WTC11 (cell line): ENCODE results near the gene ALAS1. TPM values are rescaled to one million over a fixed set of nuclear protein-coding genes. Genes with fewer than 3 reads are reported as not detected.

Source experiments
- ATAC-seq: fragments of 200-7000 bp; cut with Tn5 transposase; 2 replicates; pipeline ENCODE4 v1.10.0; 2021; ENCODE audit warnings: mild to moderate bottlenecking, moderate library complexity
- CTCF ChIA-PET: fragments of 300-600 bp; sonication (Branson Sonifier 250); formaldehyde crosslinking; loops from one replicate; lab custom pipeline; 2021; ENCODE audit warnings: antibody characterized with exemption; lab: Charles Lee
- POLR2A ChIA-PET: fragments of 350-600 bp; sonication (Branson Sonifier 250); formaldehyde crosslinking; loops from one replicate; lab custom pipeline; 2021; ENCODE audit warnings: antibody characterized with exemption; lab: Charles Lee
- DNase-seq: peaks from one replicate; pipeline ENCODE4 v3.0.0; 2021; ENCODE audit warnings: low spot score
- H3K27ac Mint-ChIP-seq: 2 replicates; pipeline ENCODE4 v1.8.0; 2021; ENCODE audit warnings: mixed read lengths
- H3K27me3 Mint-ChIP-seq: 2 replicates; pipeline ENCODE4 v1.8.0; 2021; ENCODE audit warnings: low read depth, mild to moderate bottlenecking, moderate library complexity, mixed read lengths
- H3K36me3 Mint-ChIP-seq: 2 replicates; pipeline ENCODE4 v1.8.0; 2021; ENCODE audit warnings: mixed read lengths
- H3K4me1 Mint-ChIP-seq: 2 replicates; pipeline ENCODE4 v1.8.0; 2022; ENCODE audit warnings: mixed read lengths
- H3K4me3 Mint-ChIP-seq: 2 replicates; pipeline ENCODE4 v1.8.0; 2021; ENCODE audit warnings: mild to moderate bottlenecking, moderate library complexity, mixed read lengths
- H3K9me3 Mint-ChIP-seq: 2 replicates; pipeline ENCODE4 v1.8.0; 2021; ENCODE audit warnings: mixed read lengths
- ATF1 ChIP-seq: sonication (generic); formaldehyde crosslinking; IDR thresholded peaks from 2 replicates; pipeline ENCODE4 v1.8.1; 2023; ENCODE audit warnings: mild to moderate bottlenecking, moderate library complexity, missing genetic modification reagents
- E2F4 ChIP-seq: sonication (generic); formaldehyde crosslinking; IDR thresholded peaks from 2 replicates; pipeline ENCODE4 v1.8.1; 2022; ENCODE audit warnings: low read depth, mild to moderate bottlenecking, moderate library complexity, missing genetic modification reagents, borderline replicate concordance
- ELF4 ChIP-seq: sonication (generic); formaldehyde crosslinking; IDR thresholded peaks from 2 replicates; pipeline ENCODE4 v1.8.1; 2022; ENCODE audit warnings: low read depth, mild to moderate bottlenecking, moderate library complexity, missing genetic modification reagents
- ESRRA ChIP-seq: sonication (generic); formaldehyde crosslinking; IDR thresholded peaks from 2 replicates; pipeline ENCODE4 v1.8.1; 2022; ENCODE audit warnings: mild to moderate bottlenecking, missing genetic modification reagents, borderline replicate concordance
- ETV6 ChIP-seq: sonication (generic); formaldehyde crosslinking; IDR thresholded peaks from 2 replicates; pipeline ENCODE4 v1.8.1; 2022; ENCODE audit warnings: mild to moderate bottlenecking, missing genetic modification reagents
- FOXP4 ChIP-seq: sonication (generic); formaldehyde crosslinking; IDR thresholded peaks from 2 replicates; pipeline ENCODE4 v1.8.0; 2022; ENCODE audit warnings: mild to moderate bottlenecking, missing genetic modification reagents
- MYBL2 ChIP-seq: sonication (generic); formaldehyde crosslinking; IDR thresholded peaks from 2 replicates; pipeline ENCODE4 v1.8.1; 2023; ENCODE audit warnings: mild to moderate bottlenecking, moderate library complexity, missing genetic modification reagents
- NR1H2 ChIP-seq: sonication (generic); formaldehyde crosslinking; IDR thresholded peaks from 2 replicates; pipeline ENCODE4 v1.9.0; 2021; ENCODE audit warnings: mild to moderate bottlenecking, moderate library complexity, missing genetic modification reagents
- NR3C1 ChIP-seq: sonication (generic); formaldehyde crosslinking; conservative IDR thresholded peaks from 2 replicates; pipeline ENCODE4 v1.8.1; 2023; ENCODE audit warnings: low read depth, mild to moderate bottlenecking, missing genetic modification reagents
- SMAD3 ChIP-seq: sonication (generic); formaldehyde crosslinking; IDR thresholded peaks from 2 replicates; pipeline ENCODE4 v1.8.0; 2022; ENCODE audit warnings: missing genetic modification reagents, mild to moderate bottlenecking, borderline replicate concordance
- TEAD1 ChIP-seq: sonication (generic); formaldehyde crosslinking; IDR thresholded peaks from 2 replicates; pipeline ENCODE4 v1.8.0; 2022; ENCODE audit warnings: mild to moderate bottlenecking, missing genetic modification reagents
- TP53 ChIP-seq: sonication (generic); formaldehyde crosslinking; IDR thresholded peaks from 2 replicates; pipeline ENCODE4 v1.8.1; 2023; ENCODE audit warnings: mild to moderate bottlenecking, missing genetic modification reagents
- ZNF121 ChIP-seq: sonication (generic); formaldehyde crosslinking; IDR thresholded peaks from 2 replicates; pipeline ENCODE4 v1.8.0; 2023; ENCODE audit warnings: missing genetic modification reagents
- ZNF232 ChIP-seq: sonication (generic); formaldehyde crosslinking; IDR thresholded peaks from 2 replicates; pipeline ENCODE4 v1.8.0; 2022; ENCODE audit warnings: mild to moderate bottlenecking, missing genetic modification reagents
- ZNF423 ChIP-seq: fragments of 250-450 bp; sonication (Bioruptor Pico); IDR thresholded peaks from 2 replicates; pipeline ENCODE4 v2.1.2; 2022; ENCODE audit warnings: mild to moderate bottlenecking, moderate library complexity
- total RNA-seq: library from RNA; stranded (reverse); gene quantifications from 3 replicates; pipeline ENCODE4 v1.2.3, GENCODE V29; 2021
- TF ChIP-seq, protein P1 (sequence below): sonication (generic); formaldehyde crosslinking; IDR thresholded peaks from 2 replicates; pipeline ENCODE4 v1.8.1; 2022; ENCODE audit warnings: mild to moderate bottlenecking, missing genetic modification reagents, moderate library complexity, borderline replicate concordance
- TF ChIP-seq, protein P2 (sequence below): sonication (generic); formaldehyde crosslinking; IDR thresholded peaks from 2 replicates; pipeline ENCODE4 v1.8.1; 2023; ENCODE audit warnings: mild to moderate bottlenecking, missing genetic modification reagents, moderate library complexity
- TF ChIP-seq, protein P3 (sequence below): sonication (generic); formaldehyde crosslinking; IDR thresholded peaks from 2 replicates; pipeline ENCODE4 v1.8.1; 2023; ENCODE audit warnings: mild to moderate bottlenecking, moderate library complexity, missing genetic modification reagents

The ALAS1 gene
- total RNA-seq, 1 experiment from 2014 or later: 39.1 TPM

DNA sequence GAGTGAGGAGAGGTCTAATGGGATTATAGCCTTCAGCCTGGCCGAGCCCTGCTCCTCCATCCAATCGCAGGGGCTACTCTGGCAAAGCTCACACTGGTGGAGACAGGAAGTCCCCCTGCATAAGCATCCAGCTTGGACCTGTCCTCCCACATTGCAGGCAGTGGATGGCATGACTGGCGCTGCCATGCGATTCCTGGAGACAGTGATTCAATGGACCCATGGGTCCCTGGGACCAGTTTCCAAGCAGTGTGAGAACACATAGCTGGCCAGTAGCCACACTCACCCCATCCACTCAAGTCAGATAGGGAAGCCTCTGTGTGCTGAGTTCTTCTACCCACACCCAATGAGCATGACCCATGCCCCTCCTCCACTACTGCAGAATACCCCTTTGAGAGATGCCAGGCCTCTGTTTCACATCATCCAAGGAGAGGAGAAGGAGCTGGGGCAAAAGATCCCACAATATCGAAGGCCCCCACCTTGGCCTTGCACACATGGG, 25.6 kb upstream of the ALAS1 start:
- H3K27ac Mint-ChIP-seq: no peak overlapping the region
- ChIA-PET POLR2A (no interaction called here), CTCF (interaction anchor here (0.6 to 4.7 kb wide), 4 partner anchors 18 to 48 kb away, joined by 3 to 23 read pairs (median 6); partner anchors contain the start of gene POC1A)
- no peaks in the 10 kb centered on the region for H3K9me3 Mint-ChIP-seq
- ATAC-seq (no peak), DNase-seq (no peak)
- H3K4me1 Mint-ChIP-seq: peaks cover 10% of the 10 kb centered on the region
- TF ChIP-seq ETV6 (CRISPR knock-in tag): no peak
- no peak for TF ChIP-seq ZNF121 (CRISPR knock-in tag)
- TF ChIP-seq FOXP4 (CRISPR knock-in tag): no peak
- TF ChIP-seq MYBL2 (CRISPR knock-in tag): no peak
- TF ChIP-seq ZNF423 (CRISPR knock-in tag): no peak
- no peak for TF ChIP-seq TP53
- TF ChIP-seq ELF4 (CRISPR knock-in tag): no peak
- no peaks in the 10 kb centered on the region for H3K36me3 Mint-ChIP-seq
- no peaks in the 10 kb centered on the region for H3K27me3 Mint-ChIP-seq
- no peak overlapping the region for H3K4me3 Mint-ChIP-seq

DNA sequence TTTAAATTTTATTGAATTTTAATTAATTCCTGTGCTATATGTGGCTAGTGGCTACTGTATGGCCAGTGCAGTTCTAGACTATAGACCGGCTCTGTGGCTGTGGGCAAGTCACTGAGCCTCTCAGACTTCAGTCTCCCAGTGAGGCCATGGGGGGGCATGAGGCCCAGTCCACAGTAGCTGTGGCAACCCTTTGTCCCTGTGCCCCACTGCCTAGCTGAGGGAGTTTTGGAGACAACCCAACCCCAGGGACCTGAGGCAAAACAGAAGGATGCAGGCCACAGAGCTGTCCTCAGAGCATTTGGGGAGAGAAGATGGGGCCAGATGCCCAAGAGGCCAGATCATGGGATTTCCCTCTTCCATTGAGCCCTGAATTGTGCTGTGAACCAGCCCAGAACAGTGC, 24.9 kb upstream of the ALAS1 start:
- DNase-seq (no peak), ATAC-seq (no peak)
- H3K27ac Mint-ChIP-seq: no peak overlapping the region
- peaks cover 9% of the 10 kb centered on the region for H3K4me1 Mint-ChIP-seq
- TF ChIP-seq TEAD1: no peak
- no peak for TF ChIP-seq ZNF121 (CRISPR knock-in tag)
- no peak for TF ChIP-seq SMAD3 (CRISPR knock-in tag)
- TF ChIP-seq, protein P1, sequence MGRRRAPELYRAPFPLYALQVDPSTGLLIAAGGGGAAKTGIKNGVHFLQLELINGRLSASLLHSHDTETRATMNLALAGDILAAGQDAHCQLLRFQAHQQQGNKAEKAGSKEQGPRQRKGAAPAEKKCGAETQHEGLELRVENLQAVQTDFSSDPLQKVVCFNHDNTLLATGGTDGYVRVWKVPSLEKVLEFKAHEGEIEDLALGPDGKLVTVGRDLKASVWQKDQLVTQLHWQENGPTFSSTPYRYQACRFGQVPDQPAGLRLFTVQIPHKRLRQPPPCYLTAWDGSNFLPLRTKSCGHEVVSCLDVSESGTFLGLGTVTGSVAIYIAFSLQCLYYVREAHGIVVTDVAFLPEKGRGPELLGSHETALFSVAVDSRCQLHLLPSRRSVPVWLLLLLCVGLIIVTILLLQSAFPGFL (CRISPR knock-in tag): no peak
- no peak for TF ChIP-seq ATF1 (CRISPR knock-in tag)
- ChIA-PET POLR2A (no interaction called here), CTCF (interaction anchor here (4.7 kb wide), 1 partner anchor 47 kb away, joined by 23 read pairs; no protein-coding TSS in a partner anchor)
- H3K9me3 Mint-ChIP-seq: no peaks in the 10 kb centered on the region
- H3K36me3 Mint-ChIP-seq: no peaks in the 10 kb centered on the region
- H3K27me3 Mint-ChIP-seq: no peaks in the 10 kb centered on the region
- H3K4me3 Mint-ChIP-seq: no peak overlapping the region

DNA sequence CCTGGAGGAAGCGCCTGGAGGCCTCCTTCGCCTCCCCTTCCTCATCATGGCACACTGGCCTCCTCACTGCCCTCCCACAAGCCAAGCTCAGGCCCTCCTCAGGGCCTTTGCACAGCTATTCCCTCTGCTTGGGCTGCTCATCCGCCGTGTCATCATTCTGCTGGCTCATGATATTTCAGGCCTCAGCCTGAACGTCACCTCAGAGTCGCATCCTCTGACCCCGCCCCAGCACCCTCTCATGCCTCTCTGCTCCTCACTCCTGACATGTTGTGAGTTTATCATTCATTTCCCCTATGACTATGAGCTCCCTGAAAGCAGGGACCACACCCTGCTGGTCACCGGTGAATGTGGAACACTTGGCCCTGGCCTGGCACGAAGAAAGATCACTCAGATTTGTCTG, 23.1 kb upstream of the ALAS1 start:
- no peaks in the 10 kb centered on the region for H3K9me3 Mint-ChIP-seq
- peaks cover 8% of the 10 kb centered on the region for H3K4me1 Mint-ChIP-seq
- peak overlapping the region; percentile 28 for H3K27ac Mint-ChIP-seq
- H3K27me3 Mint-ChIP-seq: peaks cover 2% of the 10 kb centered on the region; the same call in 1 of the 2 replicates
- CTCF ChIA-PET: interaction anchor here (1.3 kb wide), 1 partner anchor 46 kb away, joined by 3 read pairs; no protein-coding TSS in a partner anchor
- DNase-seq: no peak
- no peak for TF ChIP-seq E2F4 (CRISPR knock-in tag)
- H3K36me3 Mint-ChIP-seq: no peaks in the 10 kb centered on the region
- POLR2A ChIA-PET: no interaction called here
- ATAC-seq: no peak
- H3K4me3 Mint-ChIP-seq: no peak overlapping the region

- H3K9me3 Mint-ChIP-seq: no peaks in the 10 kb centered on the region
- TF ChIP-seq, protein P1 (CRISPR knock-in tag): no peak
- no peak for TF ChIP-seq ETV6 (CRISPR knock-in tag)
- no peak for TF ChIP-seq ZNF232 (CRISPR knock-in tag)
- TF ChIP-seq, protein P2, sequence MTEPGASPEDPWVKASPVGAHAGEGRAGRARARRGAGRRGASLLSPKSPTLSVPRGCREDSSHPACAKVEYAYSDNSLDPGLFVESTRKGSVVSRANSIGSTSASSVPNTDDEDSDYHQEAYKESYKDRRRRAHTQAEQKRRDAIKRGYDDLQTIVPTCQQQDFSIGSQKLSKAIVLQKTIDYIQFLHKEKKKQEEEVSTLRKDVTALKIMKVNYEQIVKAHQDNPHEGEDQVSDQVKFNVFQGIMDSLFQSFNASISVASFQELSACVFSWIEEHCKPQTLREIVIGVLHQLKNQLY (CRISPR knock-in tag): no peak
- TF ChIP-seq, protein P3, sequence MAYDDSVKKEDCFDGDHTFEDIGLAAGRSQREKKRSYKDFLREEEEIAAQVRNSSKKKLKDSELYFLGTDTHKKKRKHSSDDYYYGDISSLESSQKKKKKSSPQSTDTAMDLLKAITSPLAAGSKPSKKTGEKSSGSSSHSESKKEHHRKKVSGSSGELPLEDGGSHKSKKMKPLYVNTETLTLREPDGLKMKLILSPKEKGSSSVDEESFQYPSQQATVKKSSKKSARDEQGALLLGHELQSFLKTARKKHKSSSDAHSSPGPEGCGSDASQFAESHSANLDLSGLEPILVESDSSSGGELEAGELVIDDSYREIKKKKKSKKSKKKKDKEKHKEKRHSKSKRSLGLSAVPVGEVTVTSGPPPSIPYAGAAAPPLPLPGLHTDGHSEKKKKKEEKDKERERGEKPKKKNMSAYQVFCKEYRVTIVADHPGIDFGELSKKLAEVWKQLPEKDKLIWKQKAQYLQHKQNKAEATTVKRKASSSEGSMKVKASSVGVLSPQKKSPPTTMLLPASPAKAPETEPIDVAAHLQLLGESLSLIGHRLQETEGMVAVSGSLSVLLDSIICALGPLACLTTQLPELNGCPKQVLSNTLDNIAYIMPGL: no peak
- no peak for TF ChIP-seq ESRRA (CRISPR knock-in tag)
- no peak for TF ChIP-seq NR3C1 (CRISPR knock-in tag)
- TF ChIP-seq NR1H2 (CRISPR knock-in tag): no peak
Measured at GRCh38 chr3:52175416-52176179, 22.4 kb upstream of the ALAS1 start.

More at GRCh38 chr3:52175416-52176179, 22.4 kb upstream of the ALAS1 start:
- DNase-seq: no peak
- ChIA-PET CTCF (interaction anchor here (0.7 to 1.3 kb wide), 2 partner anchors 22 to 45 kb away, joined by 3 to 4 read pairs; no protein-coding TSS in a partner anchor), POLR2A (no interaction called here)
- Mint-ChIP-seq H3K36me3 (no peaks in the 10 kb centered on the region), H3K27ac (no peak overlapping the region), H3K4me1 (peaks cover 11% of the 10 kb centered on the region; the same call in 1 of the 2 replicates), H3K27me3 (peaks cover 2% of the 10 kb centered on the region; the same call in 1 of the 2 replicates), H3K4me3 (no peak overlapping the region)
- ATAC-seq: no peak
